Hepatocyte (in vitro differentiated cells): Measurements from ENCODE around the gene TUNAR.

Source experiments
- EZH2 ChIP-seq: fragments of 200-600 bp; sonication (generic); IDR thresholded peaks from 2 replicates; pipeline ENCODE4 v1.6.1; 2016; ENCODE audit warnings: antibody characterized with exemption, mild to moderate bottlenecking, borderline replicate concordance
- TF ChIP-seq, protein P1 (sequence below): fragments of 200-600 bp; sonication (generic); IDR thresholded peaks from 2 replicates; pipeline ENCODE4 v1.5.1; 2016; ENCODE audit warnings: antibody characterized with exemption, mild to moderate bottlenecking; ENCODE audit not compliant: poor library complexity

DNA sequence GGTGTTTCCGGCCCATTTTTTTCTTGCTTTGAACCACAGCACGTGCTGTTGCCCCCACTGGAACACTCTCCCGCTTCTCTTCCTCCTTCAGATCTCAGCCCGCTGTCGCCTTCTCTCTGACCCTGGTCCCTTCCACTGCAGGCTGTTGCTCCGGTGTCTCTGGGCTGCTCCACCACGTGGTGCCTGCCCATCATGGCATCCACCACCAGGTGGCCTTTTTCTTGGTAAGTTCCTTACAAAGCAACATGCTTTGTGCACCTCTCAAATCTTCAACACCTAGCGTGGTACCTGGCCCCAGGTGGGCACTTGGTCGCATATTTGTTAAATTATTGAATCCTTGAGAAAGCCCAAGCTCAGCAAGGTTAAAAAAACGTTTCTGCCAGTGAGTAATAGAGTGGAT is 19.1 kb downstream of the TUNAR start:
- TF ChIP-seq, protein P1, sequence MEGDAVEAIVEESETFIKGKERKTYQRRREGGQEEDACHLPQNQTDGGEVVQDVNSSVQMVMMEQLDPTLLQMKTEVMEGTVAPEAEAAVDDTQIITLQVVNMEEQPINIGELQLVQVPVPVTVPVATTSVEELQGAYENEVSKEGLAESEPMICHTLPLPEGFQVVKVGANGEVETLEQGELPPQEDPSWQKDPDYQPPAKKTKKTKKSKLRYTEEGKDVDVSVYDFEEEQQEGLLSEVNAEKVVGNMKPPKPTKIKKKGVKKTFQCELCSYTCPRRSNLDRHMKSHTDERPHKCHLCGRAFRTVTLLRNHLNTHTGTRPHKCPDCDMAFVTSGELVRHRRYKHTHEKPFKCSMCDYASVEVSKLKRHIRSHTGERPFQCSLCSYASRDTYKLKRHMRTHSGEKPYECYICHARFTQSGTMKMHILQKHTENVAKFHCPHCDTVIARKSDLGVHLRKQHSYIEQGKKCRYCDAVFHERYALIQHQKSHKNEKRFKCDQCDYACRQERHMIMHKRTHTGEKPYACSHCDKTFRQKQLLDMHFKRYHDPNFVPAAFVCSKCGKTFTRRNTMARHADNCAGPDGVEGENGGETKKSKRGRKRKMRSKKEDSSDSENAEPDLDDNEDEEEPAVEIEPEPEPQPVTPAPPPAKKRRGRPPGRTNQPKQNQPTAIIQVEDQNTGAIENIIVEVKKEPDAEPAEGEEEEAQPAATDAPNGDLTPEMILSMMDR, result peak; percentile 32
- no peak for TF ChIP-seq EZH2
